ENCODE data around the gene RNF125. TPM values are rescaled to one million over a fixed set of nuclear protein-coding genes. Genes with fewer than 3 reads are reported as not detected.

Gene RNF125
- total and polyA plus RNA-seq, 9 of the 15 experiments (the other 6 are each of a cell fraction or from before 2014, with no cell fraction given): 0.01 to 0.29 (median 0.07) TPM; not detected in 1

- TF ChIP-seq ARID4B (CRISPR knock-in tag; IDR thresholded peaks at IDR 0.05) (peak; percentile 19; the same call in 1 of the 2 replicates), ZNF165 (CRISPR knock-in tag; IDR thresholded peaks at IDR 0.05; ENCODE audit: borderline replicate concordance) (no peak), POLR2H (tag; IDR thresholded peaks at IDR 0.05; ENCODE audit: low read depth) (0 out of 2 replicates have a peak, but pooled peaks have one; percentile 50), BRD9 (IDR thresholded peaks at IDR 0.05; ENCODE audit: low read depth, partially characterized antibody) (no peak), PHF21A (IDR thresholded peaks at IDR 0.05; ENCODE audit: borderline replicate concordance, low read depth) (no peak), TEAD4 (IDR thresholded peaks at IDR 0.05; ENCODE audit: low read length) (no peak), TEAD4 (CRISPR knock-in tag; IDR thresholded peaks at IDR 0.05; ENCODE audit: borderline replicate concordance) (no peak), ZNF592 (IDR thresholded peaks at IDR 0.05) (no peak; the same call in 1 of the 2 replicates), ZNF717 (CRISPR knock-in tag; IDR thresholded peaks at IDR 0.05) (no peak), ZBTB34 (CRISPR knock-in tag; IDR thresholded peaks at IDR 0.05) (no peak), KLF10 (CRISPR knock-in tag; IDR thresholded peaks at IDR 0.05) (no peak), SMARCA4 (IDR thresholded peaks at IDR 0.05) (no peak), SOX6 (IDR thresholded peaks at IDR 0.05) (no peak), ZNF449 (CRISPR knock-in tag; IDR thresholded peaks at IDR 0.05) (0 out of 2 replicates have a peak, but pooled peaks have one; percentile 14), ZKSCAN3 (CRISPR knock-in tag; IDR thresholded peaks at IDR 0.05) (no peak), ZNF76 (CRISPR knock-in tag; IDR thresholded peaks at IDR 0.05; ENCODE audit: borderline replicate concordance) (no peak)
Measured at GRCh38 chr18:32092422-32093101, 73.9 kb downstream of the RNF125 start (continued).
